ENCODE measurements around the gene LAMA5. TPM values are rescaled to one million over a fixed set of nuclear protein-coding genes. Genes with fewer than 3 reads are reported as not detected.

Gene LAMA5
- total RNA-seq, 1 donor from 2014 or later, result 11.2 TPM

- DNase-seq, result no peak
Measured at GRCh38 chr20:62266340-62266739, 100.8 kb downstream of the LAMA5 start.

DNA sequence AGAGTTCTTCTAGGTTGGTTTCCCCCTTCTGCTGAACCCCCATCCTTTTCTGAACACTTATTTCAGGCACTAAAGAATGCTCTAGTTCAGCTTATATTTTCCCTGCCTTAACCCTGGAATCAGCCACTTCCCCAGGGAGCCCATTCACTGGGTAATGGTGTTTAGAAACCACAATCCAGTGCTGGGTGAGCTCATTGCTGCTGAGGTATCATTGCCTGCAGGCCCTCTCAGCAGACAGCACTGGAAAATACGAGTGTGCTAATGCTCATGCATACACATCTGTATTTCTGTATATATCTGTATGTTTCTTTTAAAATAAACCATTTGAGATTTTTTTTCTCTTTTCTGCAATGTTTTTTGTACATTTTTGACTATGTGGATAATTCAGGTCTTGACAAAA, 101.7 kb downstream of the LAMA5 start:
- DNase-seq, result no peak

DNA sequence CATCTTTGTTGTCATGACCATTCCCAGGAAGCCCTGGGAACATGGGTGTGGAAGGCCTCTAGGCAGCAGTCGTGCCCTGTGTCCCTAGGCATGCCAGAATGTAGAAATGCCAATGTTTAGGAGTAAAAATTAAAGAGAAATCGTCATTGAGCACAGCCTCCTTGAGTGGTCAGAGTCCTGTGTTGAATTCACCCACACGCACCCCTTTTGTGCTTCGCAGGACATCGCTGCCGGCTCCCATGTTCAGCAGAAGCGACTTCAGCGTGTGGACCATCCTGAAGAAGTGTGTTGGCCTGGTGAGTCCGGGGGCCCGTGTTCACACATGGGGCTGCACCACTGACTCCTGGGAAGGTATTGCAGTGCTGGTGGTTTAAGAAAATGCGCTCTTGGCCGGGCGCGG, 103.7 kb downstream of the LAMA5 start:
- no peak for DNase-seq

DNA sequence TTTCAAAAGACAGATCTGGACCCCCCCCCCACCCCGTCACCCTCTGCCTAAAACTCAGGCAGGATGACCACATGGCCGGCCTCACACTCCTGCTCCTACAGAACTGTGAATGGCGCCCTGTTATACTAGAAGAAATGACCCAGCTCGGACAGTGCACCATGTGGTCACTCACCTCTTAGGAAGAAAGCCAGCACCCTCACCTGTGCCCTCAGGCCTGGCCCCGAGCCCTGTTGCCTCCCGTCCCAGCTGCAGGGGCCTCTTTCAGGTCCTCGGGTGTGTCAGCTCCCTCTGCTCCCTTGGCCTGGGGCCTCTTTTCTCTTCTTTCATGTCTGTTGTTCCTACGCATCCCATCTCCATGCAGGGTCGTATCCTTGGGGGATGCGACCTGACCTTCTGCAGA, 105.0 kb downstream of the LAMA5 start:
- no peak for DNase-seq

GRCh38 chr20:62259294-62259565, 107.9 kb downstream of the LAMA5 start:
- no peak for DNase-seq

Other genes with a start within 250 kb of the LAMA5 start
- 92.6 TPM for gene LSM14B, start 244.8 kb downstream of the LAMA5 start, total RNA-seq
- 107 TPM for gene PSMA7, start 223.9 kb downstream of the LAMA5 start, total RNA-seq
- gene SS18L1, start 223.5 kb downstream of the LAMA5 start, total RNA-seq, result 75.0 TPM
- 14.8 TPM for gene MTG2, start 184.3 kb downstream of the LAMA5 start, total RNA-seq
- 0.47 TPM for gene HRH3, start 147.0 kb downstream of the LAMA5 start, total RNA-seq
- 39.8 TPM for gene OSBPL2, start 128.8 kb downstream of the LAMA5 start, total RNA-seq
- 30.6 TPM for gene ADRM1, start 64.3 kb downstream of the LAMA5 start, total RNA-seq
- gene RPS21, start 19.8 kb upstream of the LAMA5 start, total RNA-seq, result 715 TPM
- gene CABLES2, start 40.0 kb upstream of the LAMA5 start, total RNA-seq, result 2.3 TPM
- not detected for gene RBBP8NL, start 60.2 kb upstream of the LAMA5 start, total RNA-seq
- gene GATA5, start 108.7 kb upstream of the LAMA5 start, total RNA-seq, result 0.16 TPM

Measured in occipital lobe (tissue), 2 donors.